Stimulated activated CD8-positive, alpha-beta memory T cell treated with anti-CD3 and anti-CD28 coated beads, Interleukin-15, amount 100 ng/mL, for 48 hours (primary cell): Measurements from ENCODE around the gene ARHGAP30.

ENCODE experiments used
- DNase-seq, 2 donors: peaks; one replicate each; pipeline ENCODE4 v3.0.0-alpha.2; 2020; ENCODE audit warnings: low read depth in 2 of 2

The ARHGAP30 gene

GRCh38 chr1:161089938-161090337 lies 20.2 kb upstream of the ARHGAP30 start:
- DNase-seq = no peak

GRCh38 chr1:161089251-161089924 lies 19.7 kb upstream of the ARHGAP30 start, which contains the start of gene NECTIN4:
TSS of gene NECTIN4 (minus strand) at chr1:161089558. CDS start at chr1:161089296, 262 bp downstream.
- DNase-seq = no peak

- DNase-seq = no peak
These were observed 19.0 kb upstream of the ARHGAP30 start for GRCh38 chr1:161088587-161089110.

GRCh38 chr1:161086457-161086856 lies 16.8 kb upstream of the ARHGAP30 start:
- DNase-seq = no peak

GRCh38 chr1:161085165-161085564 lies 15.5 kb upstream of the ARHGAP30 start:
- no peak for DNase-seq

- no peak for DNase-seq
These were observed 14.9 kb upstream of the ARHGAP30 start for GRCh38 chr1:161084597-161084988.

GRCh38 chr1:161083748-161084596 lies 14.3 kb upstream of the ARHGAP30 start:
- no peak for DNase-seq

GRCh38 chr1:161082996-161083747 lies 13.5 kb upstream of the ARHGAP30 start:
- DNase-seq = no peak

- DNase-seq = no peak
These were observed 12.8 kb upstream of the ARHGAP30 start for GRCh38 chr1:161082483-161082882.

GRCh38 chr1:161081519-161081918 lies 11.8 kb upstream of the ARHGAP30 start:
- DNase-seq = no peak

GRCh38 chr1:161080441-161081405 lies 11.0 kb upstream of the ARHGAP30 start:
- DNase-seq = no peak

GRCh38 chr1:161079436-161080110 lies 9.9 kb upstream of the ARHGAP30 start:
- no peak for DNase-seq

- DNase-seq = no peak
These were observed 7.7 kb upstream of the ARHGAP30 start for GRCh38 chr1:161077426-161077825.

GRCh38 chr1:161076410-161076809 lies 6.7 kb upstream of the ARHGAP30 start:
- no peak for DNase-seq

- no peak for DNase-seq
These were observed 5.1 kb upstream of the ARHGAP30 start for GRCh38 chr1:161074676-161075368.

GRCh38 chr1:161073474-161074121 lies 3.9 kb upstream of the ARHGAP30 start:
- no peak for DNase-seq

GRCh38 chr1:161072751-161073449 lies 3.2 kb upstream of the ARHGAP30 start:
- no peak for DNase-seq

GRCh38 chr1:161071886-161072371 lies 2.2 kb upstream of the ARHGAP30 start:
- DNase-seq = no peak
